GM23338 (cell line): ENCODE measurements around the gene ZNF394. TPM values are rescaled to one million over a fixed set of nuclear protein-coding genes. Genes with fewer than 3 reads are reported as not detected.

Source experiments
- ZNF462 ChIP-seq: fragments of 250-450 bp; sonication (Bioruptor Pico); IDR thresholded peaks from 2 replicates; pipeline ENCODE4 v1.5.0; 2020; ENCODE audit warnings: mild to moderate bottlenecking, moderate library complexity
- polyA plus RNA-seq: library from polyadenylated mRNA; unstranded; fragments of >200 nt; fragmentation: Nextera tagmentation; extraction: Ambion mirVana; gene quantifications from 2 replicates; pipeline ENCODE4 v1.2.1, GENCODE V29; 2016
- total RNA-seq: library from RNA; depleted of rRNA; stranded (reverse); fragments of >200 nt; shearing (Covaris generic); gene quantifications from 2 replicates; pipeline ENCODE4 v1.2.3, GENCODE V29; 2014; rRNA removed

The ZNF394 gene
- total and polyA plus RNA-seq, 2 experiments from 2014 or later, result 12.6 to 26.9 TPM

- TF ChIP-seq ZNF462 (CRISPR knock-in tag), result no peak
Measured at GRCh38 chr7:99446096-99446495, 54.0 kb downstream of the ZNF394 start (continued).

Other genes starting within 250 kb of the ZNF394 start
- gene MYH16, start 227.4 kb downstream of the ZNF394 start, total RNA-seq, result not detected in 2 replicates
- not detected in 2 replicates for gene MYH16, start 227.4 kb downstream of the ZNF394 start, polyA plus RNA-seq
- 108 and 168 TPM in 2 replicates for gene ARPC1A, start 174.4 kb downstream of the ZNF394 start, total RNA-seq
- gene ARPC1A, start 174.4 kb downstream of the ZNF394 start, polyA plus RNA-seq, result 210 and 246 TPM in 2 replicates
- 93.2 and 132 TPM in 2 replicates for gene ARPC1B, start 125.6 kb downstream of the ZNF394 start, total RNA-seq
- gene ARPC1B, start 125.6 kb downstream of the ZNF394 start, polyA plus RNA-seq, result 89.7 and 101 TPM in 2 replicates
- gene PDAP1, start 91.7 kb downstream of the ZNF394 start, total RNA-seq, result 93.1 and 125 TPM in 2 replicates
- 134 and 205 TPM in 2 replicates for gene PDAP1, start 91.7 kb downstream of the ZNF394 start, polyA plus RNA-seq
- 77.1 and 98.5 TPM in 2 replicates for gene BUD31, start 91.3 kb downstream of the ZNF394 start, total RNA-seq
- gene BUD31, start 91.3 kb downstream of the ZNF394 start, polyA plus RNA-seq, result 227 and 247 TPM in 2 replicates
- gene PTCD1, start 61.5 kb downstream of the ZNF394 start, total RNA-seq, result 12.2 and 18.1 TPM in 2 replicates
- gene PTCD1, start 61.5 kb downstream of the ZNF394 start, polyA plus RNA-seq, result 10.7 and 13.4 TPM in 2 replicates
- gene CPSF4, start 61.3 kb downstream of the ZNF394 start, total RNA-seq, result 88.0 and 93.2 TPM in 2 replicates
- gene CPSF4, start 61.3 kb downstream of the ZNF394 start, polyA plus RNA-seq, result 33.4 and 34.3 TPM in 2 replicates
- 1,703 and 1,870 TPM in 2 replicates for gene ATP5MF, start 34.1 kb downstream of the ZNF394 start, total RNA-seq
- 1,770 and 2,005 TPM in 2 replicates for gene ATP5MF, start 34.1 kb downstream of the ZNF394 start, polyA plus RNA-seq
- gene ZNF789, start 27.4 kb downstream of the ZNF394 start, total RNA-seq, result 13.8 and 14.2 TPM in 2 replicates
- 9.0 and 11.2 TPM in 2 replicates for gene ZNF789, start 27.4 kb downstream of the ZNF394 start, polyA plus RNA-seq
- gene ZKSCAN5, start 4.4 kb upstream of the ZNF394 start, total RNA-seq, result 10.2 and 13.4 TPM in 2 replicates
- gene ZKSCAN5, start 4.4 kb upstream of the ZNF394 start, polyA plus RNA-seq, result 4.6 and 4.9 TPM in 2 replicates
- gene FAM200A, start 51.8 kb upstream of the ZNF394 start, total RNA-seq, result 7.9 and 10.2 TPM in 2 replicates
- gene FAM200A, start 51.8 kb upstream of the ZNF394 start, polyA plus RNA-seq, result 4.9 and 7.7 TPM in 2 replicates
- gene ZNF655, start 58.4 kb upstream of the ZNF394 start, total RNA-seq, result 55.8 and 61.3 TPM in 2 replicates
- 20.6 and 21.7 TPM in 2 replicates for gene ZNF655, start 58.4 kb upstream of the ZNF394 start, polyA plus RNA-seq
- not detected in 2 replicates for gene TMEM225B, start 98.0 kb upstream of the ZNF394 start, total RNA-seq
- gene TMEM225B, start 98.0 kb upstream of the ZNF394 start, polyA plus RNA-seq, result 0.45 and 0.50 TPM in 2 replicates
- gene ZSCAN25, start 116.7 kb upstream of the ZNF394 start, total RNA-seq, result 10.0 and 17.5 TPM in 2 replicates
- gene ZSCAN25, start 116.7 kb upstream of the ZNF394 start, polyA plus RNA-seq, result 4.8 and 5.8 TPM in 2 replicates
- gene CYP3A5, start 179.7 kb upstream of the ZNF394 start, total RNA-seq, result not detected in 2 replicates
- gene CYP3A5, start 179.7 kb upstream of the ZNF394 start, polyA plus RNA-seq, result 1.1 and 1.2 TPM in 2 replicates
- gene CYP3A7, start 234.9 kb upstream of the ZNF394 start, total RNA-seq, result not detected in 2 replicates
- gene CYP3A7, start 234.9 kb upstream of the ZNF394 start, polyA plus RNA-seq, result 0.12 and 0.19 TPM in 2 replicates